Head of caudate nucleus (tissue), 42 donors: Measurements from ENCODE around the gene PSMC3.

Source experiments
- DNase-seq, 42 donors: peaks; one replicate each; pipeline versions ENCODE4 v3.0.0 to v3.0.0-alpha.2; 2020 to 2021; ENCODE audit warnings: mixed read lengths in 7 of 42
- intact Hi-C: fragments of 100-400 bp; cut with DNase I; formaldehyde crosslinking; loops from one replicate; pipeline ENCODE4 v1.15.0; 2022

Gene PSMC3

GRCh38 chr11:47387944-47388696 is 38.1 kb downstream of the PSMC3 start:
- no peak for DNase-seq
- intact Hi-C loops = no loop called here

GRCh38 chr11:47384498-47384897 is 41.7 kb downstream of the PSMC3 start:
- intact Hi-C loops = no loop called here
- DNase-seq = no peak

GRCh38 chr11:47383071-47383470 is 43.2 kb downstream of the PSMC3 start:
- intact Hi-C loops = no loop called here
- no peak for DNase-seq

- intact Hi-C loops = no loop called here
- no peak for DNase-seq
Observed at GRCh38 chr11:47380078-47380477, 46.2 kb downstream of the PSMC3 start.

GRCh38 chr11:47379317-47379716 is 46.9 kb downstream of the PSMC3 start:
- intact Hi-C loops = no loop called here
- DNase-seq = no peak

GRCh38 chr11:47378836-47379170 is 47.4 kb downstream of the PSMC3 start:
- no peak for DNase-seq
- intact Hi-C loops = no loop called here

- intact Hi-C loops = no loop called here
- peak in 28 of 42 donors; percentile 38 to 76 (median 54) for DNase-seq
Observed at GRCh38 chr11:47378010-47378835, 48.0 kb downstream of the PSMC3 start, which contains the start of gene SPI1. Gene SPI1, minus strand, starts transcription at chr11:47378547. Its CDS starts 194 bp downstream, at chr11:47378353.

- no peak for DNase-seq
- intact Hi-C loops = no loop called here
Observed at GRCh38 chr11:47377571-47378009, 48.6 kb downstream of the PSMC3 start.

- peak in 13 of 42 donors; percentile 25 to 67 (median 50) for DNase-seq
- intact Hi-C loops = no loop called here
Observed at GRCh38 chr11:47376525-47377371, 49.5 kb downstream of the PSMC3 start.

- intact Hi-C loops = no loop called here
- no peak for DNase-seq
Observed at GRCh38 chr11:47376107-47376524, 50.1 kb downstream of the PSMC3 start.

- intact Hi-C loops = no loop called here
- DNase-seq = no peak
Observed at GRCh38 chr11:47375546-47376085, 50.6 kb downstream of the PSMC3 start.

- intact Hi-C loops = no loop called here
- DNase-seq = no peak
Observed at GRCh38 chr11:47375020-47375419, 51.2 kb downstream of the PSMC3 start.

GRCh38 chr11:47374720-47375019 is 51.6 kb downstream of the PSMC3 start:
- intact Hi-C loops = no loop called here
- DNase-seq = no peak

GRCh38 chr11:47373876-47374719 is 52.1 kb downstream of the PSMC3 start:
- intact Hi-C loops = no loop called here
- DNase-seq = peak; percentile 69 to 94 (median 84)

- no peak for DNase-seq
Observed at GRCh38 chr11:47372422-47372821, 53.8 kb downstream of the PSMC3 start.

GRCh38 chr11:47369676-47370075 is 56.6 kb downstream of the PSMC3 start:
- DNase-seq = no peak
- intact Hi-C loops = no loop called here

More at GRCh38 chr11:47372422-47372821, 53.8 kb downstream of the PSMC3 start:
- intact Hi-C loops = no loop called here
